ENCODE results near the gene MUC5AC. TPM values are rescaled to one million over a fixed set of nuclear protein-coding genes. Genes with fewer than 3 reads are reported as not detected.

MUC5AC gene
- total and polyA plus RNA-seq, 2 of the 13 experiments (the other 11 are each of a cell fraction or from before 2014, with no cell fraction given), result under 0.01 TPM; not detected in 1

DNA sequence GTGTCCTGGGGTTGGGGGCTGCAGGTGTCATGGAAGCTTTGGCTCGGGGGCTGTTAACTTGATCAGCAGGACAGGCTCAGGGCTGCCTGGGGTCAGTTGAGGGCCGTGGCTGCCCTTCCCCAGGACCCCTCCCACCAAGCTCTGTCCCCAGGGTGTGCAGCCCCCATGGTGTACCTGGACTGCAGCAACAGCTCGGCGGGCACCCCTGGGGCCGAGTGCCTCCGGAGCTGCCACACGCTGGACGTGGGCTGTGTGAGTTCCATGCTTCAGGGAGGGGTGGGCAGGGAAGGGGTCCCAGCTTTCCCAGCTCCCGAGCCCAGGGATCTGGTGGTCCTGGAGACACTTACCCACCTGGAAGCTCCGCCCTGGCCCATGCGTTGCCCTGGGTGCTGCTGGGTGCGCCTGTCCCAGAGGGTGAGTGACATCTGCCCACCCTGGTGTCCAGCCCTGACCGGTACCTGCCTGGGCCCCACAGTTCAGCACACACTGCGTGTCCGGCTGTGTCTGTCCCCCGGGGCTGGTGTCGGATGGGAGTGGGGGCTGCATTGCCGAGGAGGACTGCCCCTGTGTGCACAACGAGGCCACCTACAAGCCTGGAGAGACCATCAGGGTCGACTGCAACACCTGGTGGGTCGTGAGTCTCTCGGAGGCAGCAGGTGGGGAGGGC, 76.4 kb downstream of the MUC5AC start:
- no peak for TF ChIP-seq REXO4 (CRISPR knock-in tag; IDR thresholded peaks at IDR 0.05; ENCODE audit: borderline replicate concordance)
- TF ChIP-seq ZNF616 (CRISPR knock-in tag; IDR thresholded peaks at IDR 0.05; ENCODE audit: low read depth), result no peak
- no peak for TF ChIP-seq REPIN1 (CRISPR knock-in tag; IDR thresholded peaks at IDR 0.05; ENCODE audit: borderline replicate concordance, low read depth)
- DNase-seq (ENCODE audit: low spot score) (no peak), FAIRE-seq (no peak), ATAC-seq (no peak)
- Histone ChIP-seq H3K79me2 (ENCODE audit: insufficient read depth, low read length) (no peaks in the 10 kb centered on the region), H2AFZ (ENCODE audit: low read length) (no peak overlapping the region), H3K27me3 (ENCODE audit: control insufficient read depth in 1 of 2, insufficient read depth in 2 of 2, low read length in 2 of 2) (peaks cover 2 to 3% of the 10 kb centered on the region in 2 experiments; a peak in 3 of 5 replicates), H3K9ac (ENCODE audit: insufficient read depth, low read depth, low read length) (no peak overlapping the region), H3K4me2 (ENCODE audit: low read depth, low read length) (no peak overlapping the region), H4K20me1 (ENCODE audit: insufficient read depth, low read length) (no peaks in the 10 kb centered on the region), H3K4me1 (ENCODE audit: insufficient read depth, low read length) (no peaks in the 10 kb centered on the region), H3K9me3 (ENCODE audit: low read length) (no peaks in the 10 kb centered on the region), H3K27ac (ENCODE audit: extremely low read length, insufficient read depth, low read length) (no peak overlapping the region), H3K36me3 (replicated peaks in 1 of 2; ENCODE audit: control insufficient read depth in 1 of 2, insufficient read depth in 2 of 2, low read length in 2 of 2) (no peaks in the 10 kb centered on the region), H3K4me3 (replicated peaks in 1 of 3; ENCODE audit: insufficient read depth in 1 of 3, low read depth in 2 of 3, low read length in 3 of 3) (no peak overlapping the region)
- WGBS (ENCODE audit: low lambda C conversion rate), result 50% methylated on average over 6 of the region's 22 CpGs
- in situ Hi-C loops (cut with HindIII; ENCODE audit: extremely low pct_ligation_motif_present, low pct_unique_long_range_greater_than_20kb) (no loop called here), intact Hi-C loops (cut with micrococcal nuclease; ENCODE audit: unreplicated experiment) (no loop called here)
- BruUV-seq (replicated peaks), result no TSS peak
- ChIA-PET CTCF (ENCODE audit: low intra/inter-chr PET ratio, low total read pairs) (interaction anchor here (1.2 kb wide), 1 partner anchor 31 kb away, joined by 4 read pairs; no protein-coding TSS in a partner anchor), POLR2A (no interaction called here)

DNA sequence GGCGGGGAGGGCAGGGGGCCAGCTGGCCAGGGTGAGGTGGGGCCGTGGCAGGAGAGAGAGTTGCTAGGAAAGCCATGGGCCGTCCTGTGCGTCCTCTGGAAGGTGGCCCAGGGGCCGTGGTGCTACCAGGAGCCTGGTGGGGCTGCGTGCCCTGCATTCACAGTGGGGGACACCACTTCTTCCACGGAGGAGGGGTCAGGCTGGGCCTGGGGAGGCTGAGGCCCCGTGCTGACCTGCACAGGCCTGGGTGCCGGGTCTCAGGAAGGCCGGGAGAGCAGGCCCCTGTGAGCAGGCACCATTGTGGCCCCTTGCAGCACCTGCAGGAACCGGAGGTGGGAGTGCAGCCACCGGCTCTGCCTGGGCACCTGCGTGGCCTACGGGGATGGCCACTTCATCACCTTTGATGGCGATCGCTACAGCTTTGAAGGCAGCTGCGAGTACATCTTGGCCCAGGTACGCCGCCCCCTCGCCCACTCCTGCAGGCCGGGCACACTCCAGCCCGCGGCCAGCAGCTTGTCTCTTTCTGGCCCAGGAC, 77.1 kb downstream of the MUC5AC start:
- ChIA-PET POLR2A (no interaction called here), CTCF (ENCODE audit: low intra/inter-chr PET ratio, low total read pairs) (no interaction called here)
- Histone ChIP-seq H3K79me2 (ENCODE audit: insufficient read depth, low read length) (no peaks in the 10 kb centered on the region), H3K9me3 (ENCODE audit: low read length) (no peaks in the 10 kb centered on the region), H3K36me3 (replicated peaks in 1 of 2; ENCODE audit: control insufficient read depth in 1 of 2, insufficient read depth in 2 of 2, low read length in 2 of 2) (no peaks in the 10 kb centered on the region), H3K4me3 (replicated peaks in 1 of 3; ENCODE audit: insufficient read depth in 1 of 3, low read depth in 2 of 3, low read length in 3 of 3) (no peak overlapping the region), H3K4me1 (ENCODE audit: insufficient read depth, low read length) (no peaks in the 10 kb centered on the region), H3K4me2 (ENCODE audit: low read depth, low read length) (no peak overlapping the region), H3K27me3 (ENCODE audit: control insufficient read depth in 1 of 2, insufficient read depth in 2 of 2, low read length in 2 of 2) (peaks cover 2 to 3% of the 10 kb centered on the region in 2 experiments; a peak in 3 of 5 replicates), H3K27ac (ENCODE audit: extremely low read length, insufficient read depth, low read length) (no peak overlapping the region), H2AFZ (ENCODE audit: low read length) (no peak overlapping the region), H4K20me1 (ENCODE audit: insufficient read depth, low read length) (no peaks in the 10 kb centered on the region), H3K9ac (ENCODE audit: insufficient read depth, low read depth, low read length) (no peak overlapping the region)
- intact Hi-C loops (cut with micrococcal nuclease; ENCODE audit: unreplicated experiment) (no loop called here), in situ Hi-C loops (cut with HindIII; ENCODE audit: extremely low pct_ligation_motif_present, low pct_unique_long_range_greater_than_20kb) (no loop called here)
- no peak for DNase-seq (ENCODE audit: low spot score)
- no peak for FAIRE-seq
- no TSS peak for BruUV-seq (replicated peaks)
- ATAC-seq, result no peak
- WGBS (ENCODE audit: low lambda C conversion rate), result 30% methylated on average over 3 of the region's 23 CpGs
- TF ChIP-seq CBX5 (CRISPR knock-in tag; IDR thresholded peaks at IDR 0.05; ENCODE audit: borderline replicate concordance) (no peak), IKZF1 (IDR thresholded peaks at IDR 0.05) (no peak), YEATS4 (CRISPR knock-in tag; IDR thresholded peaks at IDR 0.05; ENCODE audit: borderline replicate concordance) (no peak), ZNF543 (CRISPR knock-in tag; IDR thresholded peaks at IDR 0.05) (no peak), ZNF547 (CRISPR knock-in tag; IDR thresholded peaks at IDR 0.05) (no peak), ZNF83 (CRISPR knock-in tag; IDR thresholded peaks at IDR 0.05; ENCODE audit: borderline replicate concordance) (no peak), ZKSCAN8 (CRISPR knock-in tag; IDR thresholded peaks at IDR 0.05; ENCODE audit: borderline replicate concordance) (no peak), TAF1 (CRISPR knock-in tag; IDR thresholded peaks at IDR 0.05) (no peak), MIXL1 (CRISPR knock-in tag; IDR thresholded peaks at IDR 0.05) (no peak)
- TF ChIP-seq, protein P1, sequence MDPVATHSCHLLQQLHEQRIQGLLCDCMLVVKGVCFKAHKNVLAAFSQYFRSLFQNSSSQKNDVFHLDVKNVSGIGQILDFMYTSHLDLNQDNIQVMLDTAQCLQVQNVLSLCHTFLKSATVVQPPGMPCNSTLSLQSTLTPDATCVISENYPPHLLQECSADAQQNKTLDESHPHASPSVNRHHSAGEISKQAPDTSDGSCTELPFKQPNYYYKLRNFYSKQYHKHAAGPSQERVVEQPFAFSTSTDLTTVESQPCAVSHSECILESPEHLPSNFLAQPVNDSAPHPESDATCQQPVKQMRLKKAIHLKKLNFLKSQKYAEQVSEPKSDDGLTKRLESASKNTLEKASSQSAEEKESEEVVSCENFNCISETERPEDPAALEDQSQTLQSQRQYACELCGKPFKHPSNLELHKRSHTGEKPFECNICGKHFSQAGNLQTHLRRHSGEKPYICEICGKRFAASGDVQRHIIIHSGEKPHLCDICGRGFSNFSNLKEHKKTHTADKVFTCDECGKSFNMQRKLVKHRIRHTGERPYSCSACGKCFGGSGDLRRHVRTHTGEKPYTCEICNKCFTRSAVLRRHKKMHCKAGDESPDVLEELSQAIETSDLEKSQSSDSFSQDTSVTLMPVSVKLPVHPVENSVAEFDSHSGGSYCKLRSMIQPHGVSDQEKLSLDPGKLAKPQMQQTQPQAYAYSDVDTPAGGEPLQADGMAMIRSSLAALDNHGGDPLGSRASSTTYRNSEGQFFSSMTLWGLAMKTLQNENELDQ (CRISPR knock-in tag; IDR thresholded peaks at IDR 0.05; ENCODE audit: borderline replicate concordance), result no peak
- TF ChIP-seq, protein P2, sequence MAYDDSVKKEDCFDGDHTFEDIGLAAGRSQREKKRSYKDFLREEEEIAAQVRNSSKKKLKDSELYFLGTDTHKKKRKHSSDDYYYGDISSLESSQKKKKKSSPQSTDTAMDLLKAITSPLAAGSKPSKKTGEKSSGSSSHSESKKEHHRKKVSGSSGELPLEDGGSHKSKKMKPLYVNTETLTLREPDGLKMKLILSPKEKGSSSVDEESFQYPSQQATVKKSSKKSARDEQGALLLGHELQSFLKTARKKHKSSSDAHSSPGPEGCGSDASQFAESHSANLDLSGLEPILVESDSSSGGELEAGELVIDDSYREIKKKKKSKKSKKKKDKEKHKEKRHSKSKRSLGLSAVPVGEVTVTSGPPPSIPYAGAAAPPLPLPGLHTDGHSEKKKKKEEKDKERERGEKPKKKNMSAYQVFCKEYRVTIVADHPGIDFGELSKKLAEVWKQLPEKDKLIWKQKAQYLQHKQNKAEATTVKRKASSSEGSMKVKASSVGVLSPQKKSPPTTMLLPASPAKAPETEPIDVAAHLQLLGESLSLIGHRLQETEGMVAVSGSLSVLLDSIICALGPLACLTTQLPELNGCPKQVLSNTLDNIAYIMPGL (CRISPR knock-in tag; IDR thresholded peaks at IDR 0.05; ENCODE audit: borderline replicate concordance in 1 of 2, low read depth in 1 of 2), result no peak

Data from HepG2 (cell line).